KMS-11 (cell line): ENCODE results near the gene RBM3.

Experiments used
- H2AFZ ChIP-seq: fragments of 200-600 bp; sonication (generic); 2 replicates; pipeline ENCODE4 v1.6.1; 2016; ENCODE audit warnings: antibody characterized with exemption, mixed run types, low read depth
- H3K27ac ChIP-seq: fragments of 200-600 bp; sonication (generic); 2 replicates; pipeline ENCODE4 v1.6.1; 2016; ENCODE audit warnings: mild to moderate bottlenecking, mixed run types
- H3K27me3 ChIP-seq: fragments of 200-600 bp; sonication (generic); 2 replicates; pipeline ENCODE4 v1.6.1; 2017; ENCODE audit warnings: mild to moderate bottlenecking, low read depth, mixed run types, moderate library complexity; ENCODE audit not compliant: insufficient read depth
- H3K36me3 ChIP-seq: fragments of 200-600 bp; sonication (generic); 2 replicates; pipeline ENCODE4 v1.6.1; 2017; ENCODE audit warnings: mild to moderate bottlenecking, mixed run types; ENCODE audit not compliant: insufficient read depth
- H3K4me1 ChIP-seq: fragments of 200-600 bp; sonication (generic); 2 replicates; pipeline ENCODE4 v1.6.1; 2016; ENCODE audit warnings: mild to moderate bottlenecking, low read depth, mixed run types; ENCODE audit not compliant: poor library complexity, severe bottlenecking
- H3K4me2 ChIP-seq: fragments of 200-600 bp; sonication (generic); 2 replicates; pipeline ENCODE4 v1.7.0; 2016; ENCODE audit warnings: mild to moderate bottlenecking, mixed run types
- H3K4me3 ChIP-seq: fragments of 200-600 bp; sonication (generic); IDR thresholded peaks from 2 replicates; pipeline ENCODE4 v1.6.1; 2017; ENCODE audit warnings: low read depth, low read length, mixed read lengths; ENCODE audit not compliant: insufficient read depth
- H3K79me2 ChIP-seq: fragments of 200-600 bp; sonication (generic); 2 replicates; pipeline ENCODE4 v1.6.1; 2016; ENCODE audit warnings: low read depth, mixed run types; ENCODE audit not compliant: insufficient read depth
- H3K9ac ChIP-seq: fragments of 200-600 bp; sonication (generic); 2 replicates; pipeline ENCODE4 v1.6.1; 2016; ENCODE audit warnings: mild to moderate bottlenecking, mixed run types
- H4K20me1 ChIP-seq: fragments of 200-600 bp; sonication (generic); 2 replicates; pipeline ENCODE4 v1.6.1; 2016; ENCODE audit warnings: mild to moderate bottlenecking, mixed run types; ENCODE audit not compliant: insufficient read depth
- CTCF ChIP-seq: fragments of 200-600 bp; sonication (generic); conservative IDR thresholded peaks from 2 replicates; pipeline ENCODE4 v1.6.1; 2017; ENCODE audit warnings: low read depth, mild to moderate bottlenecking, antibody characterized with exemption, low read length, moderate library complexity, mixed read lengths

Gene RBM3

DNA sequence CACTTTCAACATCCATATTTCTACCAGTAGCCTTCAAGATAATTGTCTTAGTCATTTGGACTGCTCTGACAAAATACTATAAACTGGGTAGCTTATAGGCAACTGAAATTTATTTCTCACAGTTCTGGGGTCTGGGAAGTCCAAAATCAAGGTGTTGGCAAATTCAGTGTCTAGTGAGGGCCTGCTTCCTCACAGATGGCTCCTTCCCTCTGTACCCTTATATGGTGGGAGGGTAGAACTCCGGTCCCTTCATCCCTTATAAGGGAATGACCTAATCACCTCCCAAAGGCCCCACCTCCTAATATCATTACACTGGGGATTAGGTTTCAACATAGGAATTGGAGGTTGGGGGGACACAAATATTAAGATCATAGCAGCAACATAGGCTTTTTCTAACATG is 42.1 kb upstream of the RBM3 start:
- no peak overlapping the region for H2AFZ ChIP-seq
- no peaks in the 10 kb centered on the region for H3K36me3 ChIP-seq
- H3K4me1 ChIP-seq = peaks cover 29% of the 10 kb centered on the region
- no peak overlapping the region for H3K9ac ChIP-seq
- H3K4me3 ChIP-seq = no peak overlapping the region
- TF ChIP-seq CTCF = no peak
- H3K79me2 ChIP-seq = no peaks in the 10 kb centered on the region
- no peak overlapping the region for H3K4me2 ChIP-seq
- no peaks in the 10 kb centered on the region for H4K20me1 ChIP-seq
- no peaks in the 10 kb centered on the region for H3K27me3 ChIP-seq
- H3K27ac ChIP-seq = peak overlapping the region; percentile 51; the same call in 1 of the 2 replicates

GRCh38 chrX:48533165-48533564 is 41.1 kb upstream of the RBM3 start:
- peaks cover 29% of the 10 kb centered on the region for H3K4me1 ChIP-seq
- no peak overlapping the region for H3K9ac ChIP-seq
- no peaks in the 10 kb centered on the region for H3K36me3 ChIP-seq
- no peak overlapping the region for H2AFZ ChIP-seq
- no peaks in the 10 kb centered on the region for H3K79me2 ChIP-seq
- H3K4me3 ChIP-seq = no peak overlapping the region
- no peak overlapping the region for H3K27ac ChIP-seq
- H3K27me3 ChIP-seq = no peaks in the 10 kb centered on the region
- no peak overlapping the region for H3K4me2 ChIP-seq
- H4K20me1 ChIP-seq = no peaks in the 10 kb centered on the region
- no peak for TF ChIP-seq CTCF

DNA sequence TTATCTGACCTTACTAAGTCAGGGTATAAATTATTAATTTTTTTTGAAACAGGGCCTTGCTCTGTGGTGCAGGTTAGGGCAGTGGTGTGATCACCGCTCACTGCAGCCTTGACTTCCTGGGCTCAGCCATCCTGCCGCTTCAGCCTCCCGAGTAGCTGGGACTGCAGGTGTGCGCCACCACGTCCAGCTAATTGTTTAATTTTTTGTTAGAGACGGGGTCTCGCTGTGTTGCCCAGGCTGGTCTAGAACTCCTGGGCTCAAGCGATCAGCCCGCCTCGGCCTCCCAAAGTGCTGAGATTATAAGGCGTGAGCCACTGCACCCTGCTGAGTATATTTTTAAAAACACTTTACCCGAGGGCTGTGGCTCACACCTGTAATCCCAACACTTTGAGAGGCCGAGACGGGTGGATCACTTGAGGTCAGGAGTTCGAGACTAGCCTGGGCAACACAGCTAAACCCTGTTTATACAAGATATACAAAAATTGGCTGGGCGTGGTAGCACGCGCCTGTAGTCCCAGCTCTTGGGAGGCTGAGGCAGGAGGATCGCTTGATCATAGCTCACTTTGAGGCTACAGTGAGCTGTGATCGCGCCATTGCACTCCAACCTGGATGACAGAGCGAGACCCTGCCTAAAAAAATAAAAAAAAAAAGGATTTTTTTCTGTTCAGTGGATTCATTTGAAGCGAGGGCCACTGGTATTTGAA is 35.5 kb upstream of the RBM3 start:
- peak overlapping the region; percentile 44; the same call in 1 of the 2 replicates for H2AFZ ChIP-seq
- H3K4me1 ChIP-seq = peaks cover 36% of the 10 kb centered on the region
- TF ChIP-seq CTCF = no peak
- no peaks in the 10 kb centered on the region for H3K36me3 ChIP-seq
- no peak overlapping the region for H3K4me3 ChIP-seq
- H3K4me2 ChIP-seq = no peak overlapping the region
- peak overlapping the region; percentile 36 for H3K27ac ChIP-seq
- 0 out of 2 replicates have a peak, but pooled peaks cover 4% of the 10 kb centered on the region for H3K79me2 ChIP-seq
- H3K9ac ChIP-seq = no peak overlapping the region
- H4K20me1 ChIP-seq = no peaks in the 10 kb centered on the region
- no peaks in the 10 kb centered on the region for H3K27me3 ChIP-seq

DNA sequence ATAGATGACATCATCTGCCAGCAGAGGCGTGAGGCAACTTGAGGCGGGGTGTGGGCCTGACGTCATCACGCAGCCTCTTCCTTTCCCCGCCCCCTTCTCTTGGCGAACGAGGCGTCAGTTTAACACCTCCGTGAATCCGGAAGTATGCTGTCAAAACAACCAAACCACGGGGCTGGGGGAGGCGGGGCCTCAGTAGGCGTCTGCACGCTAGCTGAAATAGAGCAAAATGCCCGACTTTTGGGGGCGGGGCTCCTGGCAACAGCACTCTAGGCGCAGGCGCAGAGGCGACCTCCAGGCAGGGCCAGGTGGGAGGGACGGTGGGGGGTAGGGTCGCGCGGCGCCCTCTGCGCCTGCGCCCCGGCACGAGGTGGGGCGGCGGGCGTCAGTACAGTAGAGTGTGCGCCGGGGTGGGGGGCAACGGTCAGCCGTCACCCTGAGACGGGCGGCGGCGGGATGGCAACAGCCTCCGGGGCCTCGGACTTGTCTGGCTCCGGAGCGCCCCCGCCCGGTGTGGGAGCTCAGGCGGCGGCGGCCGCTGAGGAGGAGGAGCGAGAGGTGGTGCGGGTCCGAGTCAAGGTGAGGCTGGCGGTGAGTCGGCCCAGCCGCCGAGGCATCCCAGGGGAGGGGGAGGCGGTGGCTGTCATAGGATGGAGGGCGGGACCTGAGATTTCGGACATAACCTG is 34.8 kb upstream of the RBM3 start, which contains the start of gene TBC1D25:
Gene TBC1D25 (plus strand): TSS at position 370 of the 683 bp plus-strand sequence. CDS start 84 bp downstream, at position 454.
- Histone ChIP-seq H3K27me3 (no peaks in the 10 kb centered on the region), H3K4me2 (peak within 1 kb of the TSS; percentile 40), H3K27ac (peak within 1 kb of the TSS; percentile 62), H4K20me1 (no peaks in the 10 kb centered on the region), H3K79me2 (0 out of 2 replicates have a peak, but pooled peaks cover 4% of the 10 kb centered on the region), H2AFZ (peak within 1 kb of the TSS; percentile 44; the same call in 1 of the 2 replicates), H3K4me3 (no peak within 1 kb of the TSS), H3K9ac (peak within 1 kb of the TSS; percentile 64), H3K36me3 (no peaks in the 10 kb centered on the region), H3K4me1 (peaks cover 36% of the 10 kb centered on the region)
- TF ChIP-seq CTCF = peak; percentile 52
